Measurements from ENCODE around the gene ROR1.

ROR1 gene

GRCh38 chr1:63916485-63917360 is 142.9 kb downstream of the ROR1 start:
- no peak for DNase-seq

- no peak for DNase-seq
These were observed 144.0 kb downstream of the ROR1 start for GRCh38 chr1:63917571-63918417.

- DNase-seq = no peak
These were observed 144.7 kb downstream of the ROR1 start for GRCh38 chr1:63918418-63918945.

- no peak for DNase-seq
These were observed 146.6 kb downstream of the ROR1 start for GRCh38 chr1:63920154-63921117.

- DNase-seq = no peak
These were observed 147.5 kb downstream of the ROR1 start for GRCh38 chr1:63921359-63921758.

- DNase-seq = no peak
These were observed 148.0 kb downstream of the ROR1 start for GRCh38 chr1:63921802-63922201.

- DNase-seq = no peak
These were observed 149.0 kb downstream of the ROR1 start for GRCh38 chr1:63922848-63923247.

GRCh38 chr1:63923302-63923701 is 149.5 kb downstream of the ROR1 start:
- no peak for DNase-seq

- no peak for DNase-seq
These were observed 150.8 kb downstream of the ROR1 start for GRCh38 chr1:63924600-63924999.

- DNase-seq = no peak
These were observed 154.6 kb downstream of the ROR1 start for GRCh38 chr1:63928186-63929105.

- DNase-seq = no peak
These were observed 155.3 kb downstream of the ROR1 start for GRCh38 chr1:63929106-63929478.

GRCh38 chr1:63931468-63931867 is 157.7 kb downstream of the ROR1 start:
- DNase-seq = no peak

- no peak for DNase-seq
These were observed 160.9 kb downstream of the ROR1 start for GRCh38 chr1:63934697-63935096.

- no peak for DNase-seq
These were observed 161.3 kb downstream of the ROR1 start for GRCh38 chr1:63935143-63935542.

GRCh38 chr1:63935553-63935952 is 161.7 kb downstream of the ROR1 start:
- DNase-seq = no peak

GRCh38 chr1:63936276-63936675 is 162.5 kb downstream of the ROR1 start:
- DNase-seq = no peak

- DNase-seq = no peak
These were observed 163.0 kb downstream of the ROR1 start for GRCh38 chr1:63936801-63937200.

- no peak for DNase-seq
These were observed 163.7 kb downstream of the ROR1 start for GRCh38 chr1:63937461-63938022.

GRCh38 chr1:63940440-63940839 is 166.6 kb downstream of the ROR1 start:
- DNase-seq = no peak

GRCh38 chr1:63943393-63943792 is 169.6 kb downstream of the ROR1 start:
- DNase-seq = no peak

GRCh38 chr1:63945943-63946342 is 172.1 kb downstream of the ROR1 start:
- no peak for DNase-seq
